GM21390 (cell line): ENCODE data around the gene HSPG2.

ENCODE experiments used
- ATAC-seq: cut with Tn5 transposase; IDR thresholded peaks from one replicate; pipeline ENCODE4 v1.9.1; 2021; ENCODE audit not compliant: unreplicated experiment

Gene HSPG2

DNA sequence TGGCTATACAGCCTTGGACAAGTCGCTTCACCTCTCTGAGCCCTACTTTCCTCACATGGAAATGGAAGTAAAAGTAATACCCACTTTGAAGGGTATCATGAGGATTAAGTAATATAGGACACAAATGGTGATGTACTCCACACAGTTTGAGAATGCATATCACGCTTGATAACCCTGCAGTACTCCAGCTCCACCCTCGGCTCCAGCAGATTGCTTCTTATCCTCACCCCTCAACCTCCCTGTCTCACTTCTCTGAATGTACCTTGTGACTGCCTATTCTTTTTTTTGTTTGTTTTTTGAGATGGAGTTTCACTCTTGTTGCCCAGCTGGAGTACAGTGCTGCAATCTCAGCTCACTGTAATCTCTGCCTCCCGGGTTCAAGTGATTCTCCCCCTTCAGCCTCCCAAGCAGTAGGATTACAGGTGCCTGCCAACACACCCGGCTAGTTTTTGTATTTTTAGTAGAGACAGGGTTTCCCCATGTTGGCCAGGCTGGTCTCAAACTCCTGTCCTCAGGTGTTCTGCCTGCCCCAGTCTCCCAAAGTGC lies 69.6 kb downstream of the HSPG2 start:
- no peak for ATAC-seq

- no peak for ATAC-seq
Observed at GRCh38 chr1:21866707-21867043, 70.4 kb downstream of the HSPG2 start.

DNA sequence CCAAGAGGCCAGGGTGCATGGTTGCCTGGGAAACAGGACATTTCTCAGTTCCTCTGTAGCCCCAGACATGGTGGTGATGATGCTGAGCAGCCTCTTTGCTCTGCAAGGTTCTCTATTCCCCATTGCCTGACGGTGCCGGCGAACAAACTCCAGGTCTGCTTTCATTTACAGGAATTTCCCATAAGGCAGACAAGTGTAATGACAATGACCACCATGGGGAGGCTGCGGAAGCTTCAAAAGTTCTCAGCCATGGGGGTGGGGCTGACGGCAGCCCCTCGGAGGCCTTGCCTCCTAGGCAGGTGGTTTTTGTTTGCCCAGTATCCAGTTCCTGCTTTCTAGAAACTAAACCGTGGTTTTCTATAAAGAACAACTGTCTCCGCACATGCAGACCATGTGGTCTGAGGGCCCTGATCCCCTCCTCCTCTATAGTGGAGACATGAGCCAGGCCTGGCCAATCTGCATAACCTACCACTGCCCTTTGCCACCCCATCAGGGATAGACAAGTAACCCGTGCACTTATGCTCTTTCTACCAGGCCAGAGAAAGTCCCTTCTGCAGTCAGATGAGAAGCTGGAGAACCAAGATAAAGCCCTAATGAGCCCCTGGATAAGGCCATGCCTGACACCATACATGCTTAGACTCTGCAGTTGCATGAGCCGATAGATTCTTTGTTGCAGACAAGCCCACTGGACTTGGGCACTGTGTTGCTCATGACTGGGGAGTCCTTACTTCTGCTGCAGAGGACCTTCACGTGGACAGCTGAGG lies 71.0 kb downstream of the HSPG2 start:
- ATAC-seq, result peak; percentile 88

- no peak for ATAC-seq
Observed at GRCh38 chr1:21865609-21865942, 71.5 kb downstream of the HSPG2 start.

GRCh38 chr1:21864730-21865129 lies 72.4 kb downstream of the HSPG2 start:
- no peak for ATAC-seq

DNA sequence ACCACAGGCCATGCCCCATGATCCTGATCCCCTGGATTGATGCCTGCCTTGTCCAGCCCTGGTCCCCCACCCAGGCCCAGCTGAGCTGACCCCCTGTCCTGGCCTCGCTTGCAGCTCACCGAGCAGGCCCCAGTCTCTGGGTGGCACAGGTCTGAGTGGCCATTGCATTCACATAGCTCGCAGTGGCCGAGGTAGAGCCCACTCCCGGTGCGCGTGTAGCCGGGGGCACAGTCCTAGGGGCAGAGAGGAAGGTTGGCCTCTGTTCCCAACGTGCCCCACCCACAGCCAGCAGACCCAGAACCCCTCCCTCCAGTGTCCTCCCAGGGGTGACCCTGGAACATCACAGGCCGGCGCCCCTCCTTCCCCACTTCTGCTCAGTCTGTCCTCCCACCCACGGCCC lies 73.1 kb downstream of the HSPG2 start:
- ATAC-seq, result no peak

DNA sequence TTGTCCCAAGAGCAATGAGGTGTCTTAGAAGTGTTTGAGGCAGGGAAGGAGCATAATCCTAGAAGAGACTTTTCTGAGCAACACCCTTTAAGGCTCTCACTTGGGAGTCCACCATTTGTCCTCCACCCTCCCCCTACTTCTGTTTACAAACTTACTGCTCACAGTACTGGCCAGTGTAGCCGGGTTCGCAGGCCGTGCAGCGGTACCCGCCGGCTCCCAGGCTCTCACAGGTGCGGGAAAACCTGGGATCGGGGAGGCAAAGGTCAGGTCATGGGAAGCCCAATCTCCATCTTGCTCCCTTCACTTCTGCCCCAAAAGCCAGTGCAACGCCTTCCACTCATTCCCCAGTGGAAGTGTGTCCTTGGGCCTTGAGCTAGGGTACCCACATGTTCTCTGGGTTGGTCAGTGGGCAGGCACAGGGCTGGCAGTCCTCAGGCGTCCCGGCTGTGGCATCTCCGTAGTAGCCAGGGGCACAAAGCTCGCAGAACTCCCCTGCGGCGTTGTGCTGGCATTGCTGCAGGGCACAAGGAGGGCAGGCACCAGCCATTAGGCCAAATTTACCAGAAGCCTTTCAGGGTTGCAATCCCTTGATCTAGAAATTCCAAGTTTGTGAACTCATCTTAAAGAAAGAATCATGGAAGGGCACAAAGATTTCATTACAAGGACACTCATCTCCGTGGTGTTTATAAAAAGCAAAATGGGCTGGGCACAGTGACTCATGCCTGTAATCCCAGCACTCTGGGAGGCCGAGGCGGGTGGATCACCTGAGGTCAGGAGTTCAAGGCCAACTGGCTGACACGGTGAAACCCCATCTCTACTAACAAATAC lies 75.3 kb downstream of the HSPG2 start:
- ATAC-seq, result no peak

- ATAC-seq, result no peak
Observed at GRCh38 chr1:21860971-21861370, 76.1 kb downstream of the HSPG2 start.

- ATAC-seq, result no peak
Observed at GRCh38 chr1:21859669-21860179, 77.4 kb downstream of the HSPG2 start.

DNA sequence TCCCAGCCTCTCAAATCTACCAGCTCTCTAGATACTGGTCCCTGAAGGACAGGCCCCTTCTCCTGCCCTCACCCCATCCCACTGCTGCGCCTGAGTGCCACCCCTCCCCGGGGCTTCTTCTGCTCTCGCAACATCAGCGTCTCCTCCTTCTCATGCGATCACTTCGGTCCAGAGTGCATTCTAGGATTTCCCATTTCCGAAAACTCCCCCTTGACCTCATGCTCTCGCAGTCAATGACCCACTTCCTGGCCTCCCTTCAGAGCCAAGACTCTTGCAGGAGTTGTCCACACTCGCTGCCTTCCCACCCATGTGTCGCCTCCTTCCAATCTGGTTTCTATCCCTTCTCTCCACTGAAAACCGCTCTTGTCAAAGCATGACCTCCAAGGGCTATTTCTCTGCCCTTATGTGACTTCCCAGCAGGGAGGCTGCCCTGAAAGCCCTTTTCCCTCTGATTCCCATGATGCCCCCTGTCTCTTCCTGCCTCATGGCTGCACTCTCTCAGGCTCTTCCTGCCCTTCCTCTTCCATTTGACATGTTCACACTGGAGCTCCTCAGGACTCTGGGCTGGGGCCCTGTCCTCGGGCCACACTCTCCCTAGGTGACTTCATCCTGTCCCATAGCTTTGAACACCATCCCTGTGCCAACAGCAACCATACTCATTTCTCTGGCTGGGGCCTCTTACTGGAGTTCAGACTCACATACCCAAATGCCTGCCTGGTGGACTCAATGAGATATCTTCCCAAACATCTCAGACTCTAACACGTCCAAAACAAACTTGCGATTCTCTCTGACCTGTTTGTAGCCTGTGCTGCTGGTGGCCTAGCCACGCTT lies 79.1 kb downstream of the HSPG2 start:
- no peak for ATAC-seq

GRCh38 chr1:21857142-21857839 lies 79.8 kb downstream of the HSPG2 start:
- no peak for ATAC-seq

DNA sequence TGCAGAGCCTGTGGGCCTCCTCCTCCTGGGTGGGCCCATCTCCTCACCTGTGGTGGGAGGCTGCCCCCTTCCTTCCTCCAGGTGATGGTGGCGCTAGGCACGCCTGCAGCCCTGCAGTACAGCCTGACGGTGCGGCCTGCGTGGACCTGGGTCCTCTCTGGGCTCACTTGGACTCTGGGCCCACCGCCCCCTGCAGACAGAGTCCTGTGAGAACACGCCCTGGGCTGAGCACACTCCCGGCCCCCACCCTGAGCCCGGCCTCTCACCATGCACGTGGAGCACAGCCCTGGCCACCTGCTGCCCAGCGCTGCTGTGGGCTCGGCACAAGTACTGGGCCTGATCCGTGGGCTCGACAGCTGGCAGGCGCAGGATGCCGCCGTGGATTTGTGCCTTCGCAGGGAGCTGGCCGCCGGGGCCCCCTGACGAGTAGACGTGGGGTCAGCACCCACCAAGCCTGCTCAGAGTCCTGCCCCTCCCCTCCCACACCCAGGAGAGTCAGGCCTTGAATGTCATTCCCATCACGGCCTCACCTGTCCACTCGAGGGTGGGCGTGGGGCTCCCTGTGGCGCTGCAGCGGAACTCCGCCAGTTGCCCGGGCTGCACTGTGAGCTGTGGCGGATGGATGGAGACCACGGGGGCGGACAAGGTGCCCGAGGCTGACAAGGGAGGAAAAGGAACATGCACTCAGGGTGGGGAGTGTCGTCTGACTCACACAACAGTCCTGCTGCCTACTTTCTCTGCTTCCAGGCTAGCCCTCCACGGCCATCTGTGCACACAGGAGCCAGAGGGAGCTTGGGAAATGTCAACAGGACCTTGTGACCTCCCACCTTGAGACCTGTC lies 81.6 kb downstream of the HSPG2 start:
- ATAC-seq, result no peak

- no peak for ATAC-seq
Observed at GRCh38 chr1:21854751-21855131, 82.4 kb downstream of the HSPG2 start.

DNA sequence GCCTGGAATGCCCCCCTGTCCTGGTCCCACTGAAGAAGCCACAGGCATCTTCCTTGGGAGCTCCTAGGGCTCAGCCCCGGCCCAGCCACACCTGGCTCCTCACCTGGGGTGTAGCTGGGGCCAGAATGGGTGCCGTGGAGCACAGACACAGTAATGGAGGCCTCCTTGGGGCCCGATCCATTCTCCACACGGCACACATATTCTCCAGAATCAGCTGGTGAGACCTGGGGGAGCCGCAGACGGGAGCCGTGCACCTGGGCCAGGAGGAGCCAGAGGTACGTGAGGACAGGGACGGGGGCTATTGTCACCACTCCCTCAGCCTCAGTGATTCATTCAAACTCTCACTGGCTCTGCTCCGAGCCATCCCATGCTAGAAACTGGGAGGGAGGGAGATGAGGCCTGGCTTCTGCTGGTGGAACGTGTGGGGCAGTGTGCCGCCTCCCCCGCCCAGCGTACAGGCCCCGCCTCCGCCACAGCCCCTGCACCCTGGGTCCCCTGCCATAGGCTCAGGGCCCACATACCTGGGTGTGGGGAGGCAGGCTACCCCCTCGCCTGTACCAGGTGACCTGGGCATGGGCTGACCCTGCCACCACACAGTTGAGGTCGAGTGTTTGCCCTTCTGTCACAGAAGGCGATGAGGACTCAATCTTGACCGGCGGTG lies 82.9 kb downstream of the HSPG2 start:
- ATAC-seq, result no peak

- no peak for ATAC-seq
Observed at GRCh38 chr1:21853131-21853427, 84.0 kb downstream of the HSPG2 start.

DNA sequence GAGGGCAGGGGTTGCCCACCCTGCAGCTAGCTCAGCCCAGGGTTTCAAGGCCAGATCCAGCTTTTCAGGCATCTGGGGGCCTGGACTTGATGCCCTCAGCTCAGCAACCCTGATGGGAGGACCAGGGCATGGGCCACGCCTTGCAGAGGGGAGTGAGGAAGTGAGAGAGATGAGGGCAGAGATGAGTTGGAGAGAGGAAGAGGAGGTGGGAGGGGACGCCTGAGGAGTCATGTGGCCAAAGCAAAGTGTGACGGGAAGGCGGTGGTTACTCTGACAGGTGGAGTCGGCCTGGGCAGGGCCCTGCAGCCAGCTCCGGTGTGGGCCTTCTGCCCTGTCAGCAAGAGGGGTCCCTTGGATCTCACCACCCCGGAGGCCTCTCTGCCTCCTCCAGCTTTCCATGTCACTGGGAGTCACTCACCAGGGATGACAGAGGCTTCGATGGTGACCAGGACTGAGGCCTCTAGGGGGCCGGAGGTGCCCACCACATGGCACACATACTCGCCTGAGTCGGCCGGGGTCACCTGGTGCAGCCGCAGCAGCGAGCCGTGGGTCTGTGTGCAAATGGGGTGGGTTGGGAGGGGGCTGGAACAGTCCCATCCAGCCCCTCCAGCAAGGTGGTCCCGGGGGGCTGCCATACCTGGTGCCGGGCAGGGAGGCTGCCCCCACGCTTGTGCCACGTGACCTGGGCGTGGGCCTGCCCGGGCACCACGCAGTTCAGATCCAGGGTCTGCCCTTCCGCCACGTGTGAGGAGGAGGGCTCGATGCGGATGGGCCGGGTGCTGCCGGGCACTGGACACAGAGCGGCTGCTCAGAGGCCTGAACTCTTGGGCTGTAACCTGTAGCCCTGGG lies 84.6 kb downstream of the HSPG2 start:
- peak; percentile 72 for ATAC-seq

GRCh38 chr1:21851430-21852250 lies 85.5 kb downstream of the HSPG2 start:
- ATAC-seq, result no peak
